Kidney (tissue), 14 donors: ENCODE data around the gene INPP4A. TPM values are rescaled to one million over a fixed set of nuclear protein-coding genes. Genes with fewer than 3 reads are reported as not detected.

ENCODE experiments used
- DNase-seq, 5 donors: peaks; one replicate each; pipeline ENCODE4 v3.0.0-alpha.2; 2013 to 2020
- FAIRE-seq: peaks from 2 replicates; lab custom pipeline; 2012; peaks lifted over from hg19 to GRCh38; lab: Jason Lieb, UNC
- H3K27ac ChIP-seq, 2 donors: one replicate each; pipeline ENCODE4 v1.7.0; 2013; ENCODE audit warnings: low read depth in 2 of 2, low read length in 2 of 2, inconsistent platforms in 1 of 2
- H3K27me3 ChIP-seq: one replicate; pipeline ENCODE4 v1.7.1; 2013; ENCODE audit warnings: low read length, inconsistent platforms; ENCODE audit not compliant: control insufficient read depth, insufficient read depth
- H3K36me3 ChIP-seq, 3 donors: one replicate each; pipeline versions ENCODE4 v1.7.0 to v1.7.1; 2013; ENCODE audit warnings: low read length in 3 of 3, control low read depth in 1 of 3, inconsistent platforms in 1 of 3; ENCODE audit not compliant: insufficient read depth in 3 of 3, control insufficient read depth in 2 of 3
- H3K4me1 ChIP-seq, 3 donors: one replicate each; pipeline versions ENCODE4 v1.7.0 to v1.7.1; 2013; ENCODE audit warnings: low read length in 3 of 3, inconsistent platforms in 1 of 3, low read depth in 1 of 3; ENCODE audit not compliant: control insufficient read depth in 2 of 3, insufficient read depth in 2 of 3
- H3K4me3 ChIP-seq, 3 donors: one replicate each; pipeline versions ENCODE4 v1.7.0 to v1.8.1; 2013; ENCODE audit warnings: low read length in 3 of 3, control low read depth in 1 of 3, inconsistent platforms in 1 of 3
- H3K9ac ChIP-seq, 3 donors: one replicate each; pipeline versions ENCODE4 v1.7.0 to v1.7.1; 2013; ENCODE audit warnings: low read length in 3 of 3, control low read depth in 1 of 3, inconsistent platforms in 1 of 3
- H3K9me3 ChIP-seq, 3 donors: one replicate each; pipeline versions ENCODE4 v1.7.0 to v1.7.1; 2013; ENCODE audit warnings: low read length in 3 of 3, control low read depth in 1 of 3, inconsistent platforms in 1 of 3; ENCODE audit not compliant: control insufficient read depth in 2 of 3, insufficient read depth in 1 of 3
- CTCF ChIP-seq: IDR thresholded peaks from 3 replicates; pipeline ENCODE4 v1.5.1; 2012; ENCODE audit warnings: mild to moderate bottlenecking, moderate library complexity, borderline replicate concordance; ENCODE audit not compliant: insufficient read depth; ENCODE audit errors: extremely low read depth
- intact Hi-C: fragments of 100-400 bp; cut with DNase I; formaldehyde crosslinking; loops from one replicate; pipeline ENCODE4 v1.11.1; 2022
- polyA plus RNA-seq: library from polyadenylated mRNA; stranded (reverse); fragments of 350-450 nt; fragmentation: Illumina TruSeq; extraction: RNeasy Lipid Tissue Mini Kit (QIAGEN cat#74804); gene quantifications from one replicate; pipeline ENCODE4 v1.2.3, GENCODE V29; 2014; ENCODE audit warnings: low read depth, low replicate concordance; ENCODE audit not compliant: insufficient read depth
- total RNA-seq: library from RNA; stranded (reverse); fragmentation: NEBNext Ultra II Directional; extraction: Animal tissue kit (Norgen Biotek cat#: 25700); gene quantifications from one replicate; pipeline ENCODE4 v1.2.1, GENCODE V29; 2021
- donor health status: control.
- donor health status: control.
- donor health status: control.
- donor health status: control.
- donor health status: control.
- donor health status: DM: yes; HTN: yes; CAD: no.
- donor health status: Normal renal cell carcinoma (clear cell type).

INPP4A gene
- total and polyA plus RNA-seq, 2 donors from 2014 or later = 4.1 to 27.9 TPM

- H3K27ac ChIP-seq = no peak overlapping the region
- DNase-seq (no peak), FAIRE-seq (no peak)
- no peaks in the 10 kb centered on the region for H3K36me3 ChIP-seq
- no peak overlapping the region for H3K4me3 ChIP-seq
- peaks cover 0 to 3% (median under 1%) of the 10 kb centered on the region in 3 donors for H3K4me1 ChIP-seq
- H3K9ac ChIP-seq = no peak overlapping the region
- TF ChIP-seq CTCF = no peak
- intact Hi-C loops = loop anchor here (10.0 kb wide), 1 partner anchor 102 kb away; no protein-coding TSS in a partner anchor
- no peaks in the 10 kb centered on the region for H3K9me3 ChIP-seq
- H3K27me3 ChIP-seq = no peaks in the 10 kb centered on the region
Observed at GRCh38 chr2:98516571-98516970, 71.9 kb downstream of the INPP4A start.

GRCh38 chr2:98517636-98518035 is 73.0 kb downstream of the INPP4A start:
- Histone ChIP-seq H3K9ac (no peak overlapping the region), H3K4me1 (peaks cover 0 to 3% (median 0%) of the 10 kb centered on the region in 3 donors), H3K36me3 (no peaks in the 10 kb centered on the region), H3K4me3 (no peak overlapping the region), H3K27me3 (no peaks in the 10 kb centered on the region), H3K9me3 (no peaks in the 10 kb centered on the region), H3K27ac (no peak overlapping the region)
- TF ChIP-seq CTCF = no peak
- intact Hi-C loops = loop anchor here (10.0 kb wide), 1 partner anchor 103 kb away; no protein-coding TSS in a partner anchor
- DNase-seq (no peak), FAIRE-seq (no peak)

- Histone ChIP-seq H3K27me3 (no peaks in the 10 kb centered on the region), H3K9me3 (no peaks in the 10 kb centered on the region), H3K4me1 (peaks cover 0 to 3% (median 0%) of the 10 kb centered on the region in 3 donors), H3K9ac (no peak overlapping the region), H3K27ac (no peak overlapping the region), H3K36me3 (no peaks in the 10 kb centered on the region), H3K4me3 (no peak overlapping the region)
- DNase-seq (no peak), FAIRE-seq (no peak)
- intact Hi-C loops = loop anchor here (10.0 kb wide), 1 partner anchor 103 kb away; no protein-coding TSS in a partner anchor
- TF ChIP-seq CTCF = peak; percentile 15
Observed at GRCh38 chr2:98518101-98518500, 73.4 kb downstream of the INPP4A start.

GRCh38 chr2:98519156-98519555 is 74.5 kb downstream of the INPP4A start:
- no peaks in the 10 kb centered on the region for H3K27me3 ChIP-seq
- intact Hi-C loops = loop anchor here (10.0 kb wide), 1 partner anchor 104 kb away; no protein-coding TSS in a partner anchor
- H3K4me1 ChIP-seq = peaks cover 0 to 2% (median 0%) of the 10 kb centered on the region in 3 donors
- no peaks in the 10 kb centered on the region for H3K36me3 ChIP-seq
- H3K9me3 ChIP-seq = no peaks in the 10 kb centered on the region
- H3K9ac ChIP-seq = no peak overlapping the region
- TF ChIP-seq CTCF = no peak
- H3K4me3 ChIP-seq = no peak overlapping the region
- FAIRE-seq (no peak), DNase-seq (no peak)
- H3K27ac ChIP-seq = no peak overlapping the region
